ENCODE results near the gene PCSK2. TPM values are rescaled to one million over a fixed set of nuclear protein-coding genes. Genes with fewer than 3 reads are reported as not detected.

Gene PCSK2
- total RNA-seq, 4 donors from 2014 or later, result 5.3 to 18.1 (median 10.9) TPM

DNA sequence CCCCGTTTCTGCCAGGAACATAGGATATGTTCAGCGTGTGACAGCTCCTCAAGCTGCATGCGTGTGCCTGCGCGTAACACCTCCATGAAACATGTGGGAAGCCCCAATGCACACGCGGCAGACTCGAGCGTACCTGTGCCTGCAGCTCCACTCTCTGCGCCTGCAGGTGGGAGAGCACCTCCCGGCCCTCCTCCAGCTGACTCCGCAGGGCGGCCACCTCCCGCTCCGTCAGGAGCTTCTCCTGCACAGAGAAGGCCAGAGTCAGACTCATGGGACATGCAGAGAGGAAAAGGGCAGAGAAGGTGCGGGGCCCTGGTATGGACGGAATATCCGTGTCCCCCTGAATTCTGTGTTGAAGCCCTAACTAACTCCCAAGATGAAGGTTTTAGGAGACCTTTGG, 281.9 kb downstream of the PCSK2 start:
- H3K4me3 ChIP-seq (ENCODE audit: low read depth, poor library complexity, severe bottlenecking), result no peak overlapping the region
- DNase-seq (ENCODE audit: low spot score in 2 of 2), result peak in 1 of 2 donors; percentile 65
- 87 to 89% methylated on average over 18 of the region's 18 CpGs for WGBS, 2 donors
- intact Hi-C loops (cut with DNase I; ENCODE audit: low total_unique reads), result loop anchor here (5.0 to 10.0 kb wide), 2 partner anchors 109 to 386 kb away; no protein-coding TSS in a partner anchor
- TF ChIP-seq POLR2A (IDR thresholded peaks at IDR 0.05), result no peak
- TF ChIP-seq, protein P1, sequence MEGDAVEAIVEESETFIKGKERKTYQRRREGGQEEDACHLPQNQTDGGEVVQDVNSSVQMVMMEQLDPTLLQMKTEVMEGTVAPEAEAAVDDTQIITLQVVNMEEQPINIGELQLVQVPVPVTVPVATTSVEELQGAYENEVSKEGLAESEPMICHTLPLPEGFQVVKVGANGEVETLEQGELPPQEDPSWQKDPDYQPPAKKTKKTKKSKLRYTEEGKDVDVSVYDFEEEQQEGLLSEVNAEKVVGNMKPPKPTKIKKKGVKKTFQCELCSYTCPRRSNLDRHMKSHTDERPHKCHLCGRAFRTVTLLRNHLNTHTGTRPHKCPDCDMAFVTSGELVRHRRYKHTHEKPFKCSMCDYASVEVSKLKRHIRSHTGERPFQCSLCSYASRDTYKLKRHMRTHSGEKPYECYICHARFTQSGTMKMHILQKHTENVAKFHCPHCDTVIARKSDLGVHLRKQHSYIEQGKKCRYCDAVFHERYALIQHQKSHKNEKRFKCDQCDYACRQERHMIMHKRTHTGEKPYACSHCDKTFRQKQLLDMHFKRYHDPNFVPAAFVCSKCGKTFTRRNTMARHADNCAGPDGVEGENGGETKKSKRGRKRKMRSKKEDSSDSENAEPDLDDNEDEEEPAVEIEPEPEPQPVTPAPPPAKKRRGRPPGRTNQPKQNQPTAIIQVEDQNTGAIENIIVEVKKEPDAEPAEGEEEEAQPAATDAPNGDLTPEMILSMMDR (IDR thresholded peaks at IDR 0.05), result no peak

GRCh38 chr20:17510548-17510947, 283.7 kb downstream of the PCSK2 start:
- peak in 1 of 2 donors; percentile 50 for DNase-seq (ENCODE audit: low spot score in 2 of 2)
- 93 to 96% methylated on average over 4 of the region's 4 CpGs for WGBS, 2 donors
- intact Hi-C loops (cut with DNase I; ENCODE audit: low total_unique reads), result no loop called here
- H3K4me3 ChIP-seq (ENCODE audit: low read depth, poor library complexity, severe bottlenecking), result no peak overlapping the region
- TF ChIP-seq, protein P1 (IDR thresholded peaks at IDR 0.05), result no peak
- no peak for TF ChIP-seq POLR2A (IDR thresholded peaks at IDR 0.05)

- WGBS, 2 donors, result 75 to 83% methylated on average over 6 of the region's 6 CpGs
- intact Hi-C loops (cut with DNase I; ENCODE audit: low total_unique reads), result no loop called here
Observed at GRCh38 chr20:17511401-17511800, 284.6 kb downstream of the PCSK2 start.

DNA sequence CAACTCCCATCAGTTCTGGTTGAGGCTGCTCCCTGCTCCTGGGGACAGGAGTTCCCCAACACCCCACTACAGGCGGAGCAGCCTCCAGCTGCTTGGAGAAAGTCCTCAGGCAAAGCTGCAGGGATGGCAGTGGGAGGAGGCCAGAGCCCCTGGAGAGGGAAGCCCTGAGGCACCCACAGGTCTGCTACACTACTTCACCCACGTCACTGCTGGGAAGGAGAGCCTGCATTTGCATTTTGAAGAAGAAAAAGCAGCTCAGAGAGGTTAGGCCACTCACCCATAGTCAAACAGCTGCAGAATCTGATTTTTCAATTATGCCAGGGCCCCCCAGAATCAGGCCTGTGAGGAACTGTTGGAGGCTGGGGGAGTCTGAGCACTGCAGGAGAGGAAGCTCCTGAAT, 287.1 kb downstream of the PCSK2 start:
- TF ChIP-seq, protein P1 (IDR thresholded peaks at IDR 0.05), result no peak
- no peak for TF ChIP-seq POLR2A (IDR thresholded peaks at IDR 0.05)
- intact Hi-C loops (cut with DNase I; ENCODE audit: low total_unique reads), result no loop called here
- peak in 1 of 2 donors; percentile 65 for DNase-seq (ENCODE audit: low spot score in 2 of 2)
- no peak overlapping the region for H3K4me3 ChIP-seq (ENCODE audit: low read depth, poor library complexity, severe bottlenecking)
- 89 to 95% methylated on average over 2 of the region's 2 CpGs for WGBS, 2 donors

More at GRCh38 chr20:17511401-17511800, 284.6 kb downstream of the PCSK2 start:
- no peak overlapping the region for H3K4me3 ChIP-seq (ENCODE audit: low read depth, poor library complexity, severe bottlenecking)
- DNase-seq (ENCODE audit: low spot score in 2 of 2), result peak in 1 of 2 donors; percentile 21
- no peak for TF ChIP-seq POLR2A (IDR thresholded peaks at IDR 0.05)
- TF ChIP-seq, protein P1 (IDR thresholded peaks at IDR 0.05), result no peak

- peak in 1 of 2 donors; percentile 17 for DNase-seq (ENCODE audit: low spot score in 2 of 2)
- 91 to 95% methylated on average over 3 of the region's 3 CpGs for WGBS, 2 donors
- no peak overlapping the region for H3K4me3 ChIP-seq (ENCODE audit: low read depth, poor library complexity, severe bottlenecking)
- intact Hi-C loops (cut with DNase I; ENCODE audit: low total_unique reads), result no loop called here
- TF ChIP-seq POLR2A (IDR thresholded peaks at IDR 0.05), result no peak
- TF ChIP-seq, protein P1 (IDR thresholded peaks at IDR 0.05), result no peak
Observed at GRCh38 chr20:17515053-17515452, 288.2 kb downstream of the PCSK2 start.

Measured in lower leg skin (tissue), 4 donors.